Stimulated activated CD4-positive, alpha-beta T cell treated with anti-CD3 and anti-CD28 coated beads, Interleukin-4, amount 100 ng/mL, for 4 hours (primary cell): ENCODE results near the gene BCAP29.

Experiments used
- DNase-seq, 2 experiments: peaks; one replicate each; pipeline ENCODE4 v3.0.0-alpha.2; 2020

BCAP29 gene

DNA sequence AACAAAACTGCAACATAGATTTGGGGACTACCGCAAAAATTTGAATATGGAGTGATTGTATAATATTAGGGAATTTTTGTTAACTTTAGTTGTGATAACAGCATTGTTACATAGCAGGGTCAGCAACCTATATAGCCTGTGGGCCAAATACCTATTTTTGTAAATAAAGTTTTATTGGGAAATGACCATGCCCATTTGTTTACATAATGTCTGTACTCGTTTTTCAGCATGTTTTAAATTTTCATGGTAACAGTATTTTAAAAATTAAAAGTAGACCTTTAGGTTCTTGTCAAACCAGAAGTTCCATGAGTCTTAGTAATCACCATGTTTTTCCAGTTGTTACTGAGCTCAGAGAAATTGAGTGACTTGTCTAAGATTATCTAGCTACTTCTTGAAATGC is 4.7 kb downstream of the BCAP29 start:
- DNase-seq: no peak

DNA sequence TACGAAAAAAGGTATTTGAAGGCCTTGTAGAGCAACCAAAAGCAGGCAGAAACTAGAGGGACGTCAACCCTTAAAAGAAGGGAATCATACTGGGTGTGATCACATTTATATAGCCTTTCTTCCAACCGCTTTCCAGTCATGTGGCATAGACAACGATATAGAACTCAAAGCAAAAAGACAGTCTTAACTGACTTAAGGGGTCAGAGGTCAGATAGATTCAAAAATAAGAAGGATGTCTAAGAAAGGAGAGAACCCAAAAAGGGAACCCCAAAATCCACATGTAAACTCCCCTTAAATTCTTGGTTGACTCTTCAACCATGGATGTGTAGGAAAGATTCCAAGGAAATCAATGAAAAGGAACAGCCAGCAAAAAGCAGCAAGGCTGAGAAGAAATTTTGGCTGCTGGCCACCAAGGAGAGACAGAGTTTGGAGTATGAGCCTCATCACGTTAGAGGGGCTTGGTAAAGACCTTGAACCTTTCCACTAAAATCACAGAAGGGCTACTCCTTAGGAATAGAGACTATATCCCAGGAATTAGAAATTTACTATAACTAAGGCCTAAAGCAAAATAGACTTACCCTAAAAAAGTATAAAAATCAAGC is 8.6 kb downstream of the BCAP29 start:
- no peak for DNase-seq

DNA sequence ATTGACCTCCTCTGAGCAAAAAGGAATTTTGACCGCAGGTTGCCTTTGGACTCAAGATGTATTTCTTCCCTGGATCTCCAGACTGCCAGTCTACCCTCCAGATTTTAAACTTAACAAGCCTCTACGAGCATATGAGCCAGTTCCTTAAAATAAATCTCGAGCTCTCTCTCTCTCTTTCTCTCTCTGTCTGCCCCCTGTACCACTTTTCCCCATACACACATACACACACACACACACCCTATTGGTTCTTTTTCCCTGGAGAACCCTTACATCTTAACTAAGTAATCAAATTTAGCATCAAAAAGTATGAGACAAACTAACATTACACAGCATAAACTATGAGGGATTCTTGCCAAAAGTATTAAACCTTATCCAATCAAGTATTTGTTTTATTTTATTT is 11.4 kb downstream of the BCAP29 start:
- no peak for DNase-seq

DNA sequence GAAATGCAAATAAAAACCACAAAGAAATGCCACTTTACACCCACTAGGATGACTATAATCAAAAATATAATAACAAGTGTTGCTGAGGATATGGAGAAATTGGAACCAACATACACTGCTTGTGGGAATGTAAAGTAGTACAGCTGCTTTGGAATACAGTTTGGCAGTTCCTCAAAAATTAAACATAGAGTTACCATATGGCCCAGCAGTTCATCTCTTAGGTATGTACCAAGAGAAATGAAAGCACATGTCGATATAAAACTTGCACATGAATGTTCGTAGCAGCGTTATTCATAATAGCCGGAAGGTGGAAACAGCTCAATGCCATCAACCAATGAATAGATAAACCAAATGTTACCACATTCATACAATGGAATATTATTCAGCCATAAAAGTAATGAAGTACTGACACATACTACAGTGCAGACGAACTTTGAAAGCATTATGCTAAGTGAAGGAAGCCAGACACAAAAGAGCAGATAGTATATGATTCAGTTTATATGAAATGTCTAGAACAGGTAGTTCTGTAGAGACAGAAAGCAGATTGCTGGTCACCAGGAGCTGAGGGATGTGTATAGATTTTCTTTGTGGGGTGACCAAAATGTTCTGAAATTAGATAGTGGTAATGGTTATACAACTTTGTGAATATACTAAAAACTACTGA is 12.4 kb downstream of the BCAP29 start:
- DNase-seq: no peak

DNA sequence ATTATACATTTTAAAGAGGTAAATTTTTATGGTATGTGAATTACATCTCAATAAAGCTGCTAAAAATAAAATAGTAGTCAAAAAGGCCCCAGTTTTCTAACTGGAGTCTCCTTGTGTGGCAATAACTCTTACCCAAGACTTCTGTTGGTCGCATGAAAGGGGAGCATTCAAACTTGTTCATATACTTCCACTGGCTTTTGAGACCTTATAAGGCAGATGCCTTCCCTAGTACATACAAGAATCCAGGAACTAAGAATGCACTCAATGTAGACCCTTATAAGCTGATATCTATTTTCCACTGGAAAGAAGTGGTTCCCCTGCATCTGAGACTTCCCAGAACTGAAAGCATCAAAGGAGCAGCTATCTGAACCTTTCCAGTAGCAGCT is 13.0 kb downstream of the BCAP29 start:
- no peak for DNase-seq

DNA sequence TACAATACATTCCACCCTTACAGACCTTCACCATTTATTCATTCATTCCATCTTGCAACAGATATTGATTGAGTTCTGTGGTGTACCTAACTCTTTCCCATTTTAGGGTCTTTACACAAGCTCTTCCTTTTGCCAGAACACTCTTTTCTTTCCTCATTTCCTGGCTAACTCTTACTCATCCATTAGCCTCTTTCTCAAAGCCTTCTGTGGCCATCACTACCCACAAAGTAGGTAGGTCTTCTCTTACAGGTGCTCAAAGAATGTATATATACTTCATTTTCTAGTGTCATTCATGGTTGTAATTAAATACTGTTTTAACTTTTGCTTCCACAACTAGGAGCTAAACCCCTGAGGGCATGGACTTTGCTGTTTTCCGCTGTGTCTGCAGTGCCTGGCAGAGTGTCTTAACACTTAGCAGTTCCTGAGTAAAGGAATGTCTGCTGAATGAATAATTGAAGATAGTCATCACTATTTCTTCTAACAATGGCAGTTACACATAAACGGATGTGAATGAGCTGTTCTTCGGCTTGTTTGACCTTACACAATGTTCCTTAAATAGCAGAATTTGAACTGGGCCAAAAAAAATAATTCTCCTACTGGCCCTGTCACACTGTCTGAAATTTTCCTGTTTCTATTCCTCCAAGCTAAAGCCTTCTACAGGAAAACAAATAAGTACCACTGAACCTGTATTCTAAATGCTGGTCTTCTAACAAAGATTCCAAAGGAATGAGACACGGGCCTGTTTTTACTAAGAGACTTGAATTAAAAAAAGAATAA is 15.1 kb downstream of the BCAP29 start:
- DNase-seq: no peak

DNA sequence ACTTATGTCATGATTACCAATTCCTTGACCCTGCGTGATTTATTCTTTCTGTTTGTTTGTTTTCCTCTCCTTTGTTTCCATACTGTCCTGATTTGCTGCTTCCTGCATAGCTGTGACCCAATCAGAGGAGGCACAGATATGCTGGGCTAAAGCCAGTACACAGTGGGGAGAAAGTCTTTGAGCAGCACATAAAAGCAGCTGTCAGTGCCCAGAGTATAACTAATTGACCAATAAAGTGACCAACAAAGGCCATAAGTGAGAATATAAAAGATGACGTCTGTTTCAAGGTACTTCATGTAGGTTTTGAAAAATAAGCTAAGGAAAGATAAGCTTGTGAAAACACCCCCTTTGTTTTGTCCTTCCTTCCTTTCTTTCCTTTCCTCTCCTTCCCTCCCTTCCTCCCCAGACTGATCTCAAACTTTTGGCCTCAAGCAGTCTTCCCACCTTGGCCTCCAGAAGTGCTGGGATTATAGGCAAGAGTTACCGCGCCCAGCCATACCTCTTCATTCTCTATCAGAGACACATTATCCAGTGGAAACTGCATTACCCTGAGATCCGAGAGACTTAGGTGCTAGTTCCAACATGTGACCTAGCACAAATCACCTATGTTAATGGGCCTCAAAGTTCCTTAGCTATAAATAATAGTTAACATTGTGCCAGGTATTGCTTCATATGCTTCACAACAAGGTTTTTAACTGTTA is 17.0 kb downstream of the BCAP29 start:
- no peak for DNase-seq

DNA sequence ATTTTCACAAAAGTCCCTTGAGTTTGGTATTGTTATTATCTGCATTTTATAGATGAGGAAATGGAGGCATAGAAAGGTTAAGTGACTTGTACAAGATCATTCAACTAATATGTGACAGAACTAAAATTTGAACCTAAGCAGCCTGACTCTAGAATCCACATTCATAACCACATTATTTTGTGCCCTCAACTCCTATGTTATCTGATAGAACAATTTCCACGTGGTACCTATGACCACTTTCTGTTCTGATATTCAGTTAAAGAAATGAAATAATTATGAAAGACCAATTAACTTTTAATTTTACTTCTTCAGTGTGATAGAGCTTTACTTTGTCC is 17.5 kb downstream of the BCAP29 start:
- DNase-seq: no peak

DNA sequence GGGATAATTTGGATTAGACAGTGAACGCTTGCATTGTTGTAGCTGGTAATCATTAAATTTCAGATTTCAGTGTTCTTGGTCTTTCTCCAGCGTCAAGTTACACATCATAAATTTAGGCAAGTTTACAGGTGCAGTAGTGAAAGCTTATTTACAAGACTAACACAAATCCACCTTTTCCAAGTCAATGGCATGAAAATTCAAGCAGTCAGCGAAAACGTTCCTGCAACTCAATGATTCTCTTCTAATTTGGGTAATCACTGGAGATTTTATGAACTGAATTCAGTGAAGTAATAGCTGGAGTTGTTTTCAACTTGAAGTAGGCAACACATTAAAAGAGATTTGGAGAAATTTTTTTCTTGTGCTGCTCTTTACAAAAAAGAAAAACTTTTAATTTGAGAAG is 17.9 kb downstream of the BCAP29 start:
- no peak for DNase-seq

DNA sequence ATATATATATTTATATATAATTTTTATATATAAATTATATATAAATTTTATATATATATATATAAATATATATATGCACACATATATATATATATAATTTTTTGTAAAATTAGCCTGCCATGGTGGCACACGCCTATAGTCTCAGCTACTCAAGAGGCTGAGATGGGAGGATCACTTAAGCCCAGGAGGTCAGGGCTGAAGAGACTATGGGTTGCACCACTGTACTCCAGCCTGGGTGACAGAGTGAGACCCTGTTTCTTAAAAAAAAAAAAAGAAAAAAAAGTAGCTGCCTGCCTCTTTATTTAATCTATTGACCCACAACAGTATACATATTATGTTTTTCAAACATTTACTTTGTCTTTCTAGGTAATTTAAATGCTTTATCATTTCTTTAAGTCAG is 19.2 kb downstream of the BCAP29 start:
- DNase-seq: no peak

DNA sequence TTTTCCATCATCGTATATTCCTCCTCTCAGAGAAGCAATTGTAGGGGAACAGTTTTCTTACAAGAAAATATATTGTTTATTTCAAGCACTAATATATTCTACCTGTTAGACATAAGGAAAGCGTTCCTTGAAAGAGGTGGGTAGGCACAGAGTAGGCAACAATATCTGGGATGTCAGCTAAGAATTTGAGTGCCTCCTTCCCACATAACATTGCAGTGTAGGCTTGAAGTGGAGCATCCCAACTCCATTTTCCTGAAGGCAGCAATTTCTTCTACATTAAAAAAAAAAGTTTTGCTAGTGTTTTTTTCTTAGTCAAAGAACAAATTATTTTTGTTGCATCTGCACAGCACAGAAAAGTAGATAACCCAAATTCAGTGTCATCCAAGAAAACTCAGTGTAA is 20.8 kb downstream of the BCAP29 start:
- DNase-seq: no peak

DNA sequence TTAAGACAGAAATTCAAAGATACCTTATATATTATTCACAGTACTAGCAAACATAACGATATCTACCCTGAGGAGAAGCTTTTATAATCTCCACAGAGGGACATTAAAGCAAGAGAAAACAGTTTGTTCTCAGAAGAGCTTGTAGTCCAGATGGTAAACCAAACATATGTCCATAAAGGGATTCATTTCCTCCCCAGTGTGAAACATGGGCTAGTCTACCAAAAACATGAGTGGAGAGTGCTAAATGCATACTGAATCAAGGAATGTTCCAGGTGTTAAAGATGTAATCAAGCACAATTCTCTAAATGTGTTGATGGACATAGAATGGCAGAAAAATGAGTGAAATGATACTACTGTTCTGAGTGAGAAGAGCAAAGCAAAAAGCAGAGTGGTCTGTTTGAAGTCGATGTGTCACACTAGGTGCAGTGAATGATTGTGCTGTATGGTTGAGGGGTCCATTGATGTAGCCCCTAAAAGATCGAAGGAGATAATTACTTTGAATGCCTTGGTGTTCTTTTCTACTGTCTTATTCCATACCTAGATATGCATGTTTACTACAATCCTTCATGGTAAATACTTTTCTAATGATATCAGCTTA is 25.3 kb downstream of the BCAP29 start:
- no peak for DNase-seq

DNA sequence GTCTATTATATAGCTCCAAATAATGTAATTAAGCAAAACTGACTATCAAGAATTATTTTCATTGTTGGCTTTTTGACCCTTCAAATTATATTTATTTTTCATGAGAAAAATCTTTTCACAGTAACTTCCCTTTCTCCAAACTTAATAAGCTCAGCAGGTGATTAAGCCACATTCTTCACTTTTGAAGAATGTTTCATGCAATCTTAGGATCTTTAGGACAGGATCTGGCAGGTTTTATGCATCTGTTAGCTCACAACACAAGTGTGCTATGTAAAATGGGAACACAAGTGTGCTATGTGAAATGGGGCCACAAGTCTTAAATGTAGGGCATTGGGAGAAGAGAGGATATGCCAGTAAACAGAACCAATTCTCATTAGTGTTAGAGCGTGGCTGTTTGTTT is 26.3 kb downstream of the BCAP29 start:
- no peak for DNase-seq

DNA sequence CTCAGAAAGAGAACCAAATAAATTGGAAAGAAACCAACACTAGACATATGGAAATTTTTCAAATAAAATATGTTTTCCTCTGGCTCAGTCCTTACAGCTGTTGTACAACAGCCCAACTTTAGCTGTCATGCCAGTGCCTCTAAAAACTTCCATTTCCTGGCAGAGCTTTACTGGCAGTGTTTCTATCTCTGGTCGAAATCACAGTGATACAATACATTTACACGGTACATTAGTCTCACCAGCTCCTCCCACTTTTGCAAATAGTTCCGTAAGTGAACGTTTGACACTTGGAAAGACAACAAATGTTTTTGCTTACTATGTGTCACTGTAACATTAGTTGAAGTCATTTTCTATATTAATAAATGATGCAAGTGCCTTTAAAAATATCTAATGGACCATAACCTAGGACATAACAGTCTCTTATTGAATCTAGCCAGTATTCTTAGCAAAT is 29.8 kb downstream of the BCAP29 start:
- no peak for DNase-seq

DNA sequence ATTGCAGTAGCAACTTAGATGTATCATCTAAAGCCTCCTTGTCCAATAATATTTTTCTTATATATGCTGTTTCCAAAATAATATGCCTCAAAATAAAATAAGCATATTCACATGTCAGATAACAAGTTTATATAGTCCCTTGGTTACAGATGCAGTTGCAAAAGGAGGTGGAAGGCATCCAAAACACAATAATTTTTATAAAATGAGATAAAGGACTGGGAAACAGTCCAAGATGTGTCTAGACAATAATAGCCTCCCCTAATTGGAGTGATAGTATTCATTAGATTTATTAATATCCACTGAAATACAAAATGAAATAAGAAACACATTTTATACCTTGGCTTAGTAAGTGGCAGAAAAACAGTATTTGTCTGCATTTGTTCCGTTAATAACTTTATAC is 30.3 kb downstream of the BCAP29 start:
- no peak for DNase-seq

DNA sequence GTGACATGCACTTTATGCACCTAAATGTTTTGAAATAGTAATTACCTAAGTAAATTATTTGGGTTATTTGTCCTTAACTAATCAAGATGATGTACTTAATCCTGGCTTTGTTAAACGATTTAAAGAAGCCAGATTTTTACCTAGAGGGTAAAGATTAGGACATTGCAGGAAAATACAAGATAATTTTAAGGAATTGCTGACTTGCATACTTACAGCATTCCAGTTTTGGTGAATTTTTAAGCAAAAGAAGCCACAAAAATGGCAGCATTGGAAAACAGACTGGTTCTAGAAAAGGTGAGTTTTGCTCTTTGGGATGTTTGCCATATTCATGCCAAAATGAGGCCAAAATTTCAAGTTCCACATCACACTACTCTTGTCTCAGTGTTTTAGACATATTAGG is 33.4 kb downstream of the BCAP29 start:
- DNase-seq: no peak

DNA sequence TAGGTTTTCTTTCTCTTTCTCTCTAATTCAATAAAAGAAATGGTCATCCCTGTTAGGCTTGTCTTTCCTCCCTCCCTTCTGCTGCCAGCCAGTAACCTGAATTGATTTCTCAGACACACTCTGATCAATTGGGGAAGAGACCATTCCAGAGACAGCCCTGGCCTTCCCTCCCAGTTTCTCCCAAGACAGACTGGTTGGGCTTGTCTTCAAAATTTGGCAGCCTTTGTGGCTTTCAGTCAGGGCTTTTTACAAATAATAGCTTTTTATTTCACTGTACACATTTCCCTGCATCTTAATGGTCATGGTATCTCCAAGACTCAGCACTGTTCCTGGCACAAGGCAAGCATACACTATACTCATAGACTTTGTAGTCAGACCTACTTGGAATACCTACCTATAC is 33.9 kb downstream of the BCAP29 start:
- DNase-seq: no peak

DNA sequence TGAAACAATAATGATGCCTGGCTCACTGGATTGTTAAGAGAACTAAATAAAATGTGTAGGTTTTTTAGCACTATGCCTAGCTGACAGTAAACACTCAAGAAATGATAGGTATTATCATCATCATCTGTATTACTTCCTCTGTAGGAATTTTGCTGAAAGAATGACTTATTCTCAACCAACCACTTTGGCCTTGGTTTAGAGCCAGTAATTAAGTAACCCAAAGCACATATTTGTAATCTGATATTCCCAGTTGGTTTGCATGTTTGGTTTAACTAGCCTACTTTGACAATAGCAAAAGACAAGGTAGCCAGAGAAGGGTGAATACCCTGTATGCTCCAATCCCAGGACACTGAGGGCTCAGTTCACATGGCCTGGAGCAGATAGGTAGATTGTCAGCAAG is 34.4 kb downstream of the BCAP29 start:
- DNase-seq: no peak

DNA sequence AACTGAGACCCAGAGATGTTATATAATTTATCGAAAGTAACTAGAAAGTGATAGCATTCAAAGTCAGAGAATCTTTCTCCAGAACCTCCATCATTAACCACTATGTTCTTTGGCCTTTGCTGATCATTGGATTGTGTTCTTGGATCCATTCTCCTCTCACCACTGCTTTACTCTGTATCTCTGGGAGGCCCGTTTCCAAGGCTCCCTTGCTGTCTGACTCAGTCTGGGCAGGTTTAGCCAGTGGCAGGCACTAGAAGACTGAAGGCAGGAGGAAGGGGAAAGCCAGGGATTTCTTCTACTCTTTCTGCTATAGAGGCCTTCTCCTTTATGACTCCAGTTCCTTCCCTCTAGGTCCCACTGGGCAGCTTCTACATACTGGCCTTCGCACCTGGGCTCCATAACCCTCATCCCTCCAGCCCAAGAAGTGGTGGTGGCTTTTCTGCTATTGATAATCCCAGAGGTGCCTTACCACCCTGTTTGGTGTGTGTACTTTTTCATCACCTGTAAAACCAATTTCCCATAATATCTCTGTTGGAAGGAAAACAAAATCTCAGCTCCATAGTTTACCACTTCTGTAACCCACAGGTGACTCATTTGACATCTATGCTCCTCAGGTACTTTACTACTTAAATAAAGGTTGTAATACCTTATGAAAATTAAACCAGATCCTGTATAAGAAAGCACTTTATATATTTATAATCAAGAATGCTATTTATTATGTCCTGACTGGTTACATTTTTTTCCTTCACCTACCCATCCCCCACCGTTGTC is 36.0 kb downstream of the BCAP29 start:
- DNase-seq: no peak

DNA sequence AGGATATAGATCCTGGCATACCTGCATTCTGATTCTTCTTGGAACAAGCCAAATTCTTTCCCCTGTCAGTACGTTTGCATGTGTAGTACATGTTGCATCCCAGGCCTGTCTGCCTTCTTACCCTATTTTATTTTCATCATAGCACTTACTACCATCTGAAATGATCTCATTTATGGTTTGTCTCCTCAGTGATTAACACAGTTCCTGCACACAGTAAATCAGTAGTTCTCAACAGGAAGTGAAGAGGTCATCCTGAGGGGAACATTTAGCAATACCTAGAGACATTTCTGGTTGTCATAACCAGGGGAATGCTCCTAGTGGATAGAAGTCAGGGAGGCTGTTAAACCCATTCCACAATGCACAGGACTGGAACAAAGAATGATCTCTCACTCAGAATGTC is 42.4 kb downstream of the BCAP29 start:
- no peak for DNase-seq

DNA sequence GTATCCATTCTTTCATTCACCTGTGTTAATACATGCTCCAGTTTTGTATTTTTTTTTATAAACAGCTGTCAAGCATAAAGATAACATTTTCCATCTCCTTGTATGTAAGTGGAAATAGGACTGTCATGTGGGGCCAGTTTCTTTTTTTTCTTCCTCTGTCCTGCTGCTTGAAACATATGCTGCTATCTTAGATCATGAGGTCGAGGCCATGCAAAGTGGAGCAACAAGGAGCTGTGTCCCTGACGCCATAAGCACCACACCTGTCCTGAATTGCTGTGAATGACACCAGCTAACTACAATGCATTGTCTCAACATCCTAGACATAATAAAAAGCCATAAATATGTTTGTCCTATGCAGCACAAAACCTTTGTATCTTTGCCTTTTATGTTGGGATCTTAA is 42.8 kb downstream of the BCAP29 start:
- no peak for DNase-seq

DNA sequence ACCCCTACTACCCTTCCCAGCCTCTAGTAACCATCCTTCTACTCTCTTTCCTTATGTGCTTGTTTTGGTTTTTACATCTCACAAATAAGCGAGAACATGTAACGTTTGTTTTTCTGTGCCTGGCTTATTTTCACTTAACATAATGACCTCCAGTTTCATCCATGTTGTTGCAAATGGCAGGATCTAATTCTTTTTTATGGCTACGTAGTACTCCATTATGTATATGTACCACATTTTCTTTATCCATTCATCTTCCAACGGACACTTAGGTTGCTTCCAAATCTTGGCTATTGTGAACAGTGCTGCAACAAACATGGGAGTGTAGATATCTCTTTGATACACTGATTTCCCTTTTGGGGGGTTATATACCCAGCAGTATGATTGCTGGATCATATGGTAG is 47.0 kb downstream of the BCAP29 start:
- no peak for DNase-seq
